H1 (cell line): Measurements from ENCODE around the gene SP5. TPM values are rescaled to one million over a fixed set of nuclear protein-coding genes. Genes with fewer than 3 reads are reported as not detected.

ENCODE experiments used
- CTCF ChIA-PET: fragments of 300-600 bp; sonication (Branson Sonifier 250); formaldehyde crosslinking; loops from one replicate; lab custom pipeline; 2021; ENCODE audit not compliant: partially characterized antibody; lab: Charles Lee
- POLR2A ChIA-PET: fragments of 300-600 bp; sonication (Branson Sonifier 250); formaldehyde crosslinking; loops from one replicate; lab custom pipeline; 2021; ENCODE audit warnings: inconsistent platforms; ENCODE audit not compliant: partially characterized antibody; lab: Charles Lee
- DNase-seq, 2 experiments: peaks; one replicate each; pipeline versions ENCODE4 v3.0.0 to v3.0.0-alpha.2; 2010 to 2022; ENCODE audit warnings: low spot score in 2 of 2, low read depth in 1 of 2, mixed read lengths in 1 of 2
- FAIRE-seq: peaks from 2 replicates; lab custom pipeline; 2011; peaks lifted over from hg19 to GRCh38; lab: Jason Lieb, UNC
- H2AFZ ChIP-seq: 2 replicates; pipeline ENCODE4 v1.8.1; 2012; ENCODE audit warnings: low read length, inconsistent platforms
- H2AK5ac ChIP-seq: 2 replicates; pipeline ENCODE4 v1.6.1; 2013; ENCODE audit warnings: low read depth, low read length
- H2BK120ac ChIP-seq: replicated peaks from 2 replicates; pipeline ENCODE3; 2013; ENCODE audit warnings: low read depth, low read length, inconsistent platforms
- H2BK12ac ChIP-seq: 2 replicates; pipeline ENCODE4 v1.6.1; 2013; ENCODE audit warnings: low read depth, low read length
- H2BK15ac ChIP-seq: 2 replicates; pipeline ENCODE4 v1.6.1; 2013; ENCODE audit warnings: low read length
- H2BK20ac ChIP-seq: 2 replicates; pipeline ENCODE4 v1.6.1; 2013; ENCODE audit warnings: low read length
- H2BK5ac ChIP-seq: 2 replicates; pipeline ENCODE4 v1.6.1; 2013; ENCODE audit warnings: low read depth, low read length
- H3K14ac ChIP-seq: 2 replicates; pipeline ENCODE4 v1.6.1; 2013; ENCODE audit warnings: inconsistent platforms; ENCODE audit not compliant: insufficient read length
- H3K18ac ChIP-seq: 2 replicates; pipeline ENCODE4 v1.6.1; 2013; ENCODE audit warnings: low read length; ENCODE audit errors: extremely low read depth
- H3K23ac ChIP-seq: 2 replicates; pipeline ENCODE4 v1.6.1; 2013; ENCODE audit warnings: inconsistent platforms; ENCODE audit not compliant: insufficient read length
- H3K23me2 ChIP-seq: 2 replicates; pipeline ENCODE4 v1.6.1; 2013; ENCODE audit warnings: low read depth, low read length
- H3K27ac ChIP-seq: 2 replicates; pipeline ENCODE4 v1.6.1; 2011; ENCODE audit warnings: low read depth, low read length, inconsistent platforms
- H3K27me3 ChIP-seq, 4 experiments: replicated peaks in 1 of 4; 1 replicate in 1 of 4; 2 replicates in 3 of 4; pipeline versions ENCODE4 v1.6.1 to v1.8.1; 2011 to 2013; ENCODE audit warnings: low read length in 3 of 4, mild to moderate bottlenecking in 3 of 4, inconsistent platforms in 2 of 4, mixed read lengths in 2 of 4, moderate library complexity in 1 of 4; ENCODE audit not compliant: control insufficient read depth in 3 of 4, insufficient read depth in 3 of 4; ENCODE audit errors: extremely low read depth in 1 of 4
- H3K36me3 ChIP-seq, 4 experiments: 2 replicates each; pipeline versions ENCODE4 v1.6.1 to v1.8.1; 2011 to 2013; ENCODE audit warnings: mild to moderate bottlenecking in 4 of 4, low read length in 3 of 4, moderate library complexity in 2 of 4, control low read depth in 1 of 4, inconsistent platforms in 1 of 4; ENCODE audit not compliant: insufficient read depth in 4 of 4, control insufficient read depth in 2 of 4
- H3K4ac ChIP-seq: replicated peaks from 2 replicates; pipeline ENCODE3; 2013; ENCODE audit warnings: low read length, low read depth, mixed read lengths, inconsistent platforms; ENCODE audit not compliant: insufficient read length
- H3K4me1 ChIP-seq, 4 experiments: replicated peaks in 1 of 4; 1 replicate in 1 of 4; 2 replicates in 3 of 4; pipeline versions ENCODE4 v1.6.1 to v1.8.1; 2011 to 2013; ENCODE audit warnings: low read length in 3 of 4, inconsistent platforms in 2 of 4, mixed read lengths in 1 of 4; ENCODE audit not compliant: insufficient read depth in 4 of 4, control insufficient read depth in 3 of 4
- H3K4me2 ChIP-seq, 2 experiments: 2 replicates each; pipeline versions ENCODE4 v1.6.1 to v1.8.1; 2011 to 2013; ENCODE audit warnings: low read depth in 2 of 2, low read length in 2 of 2, control low read depth in 1 of 2, inconsistent platforms in 1 of 2, mild to moderate bottlenecking in 1 of 2; ENCODE audit not compliant: insufficient read depth in 1 of 2
- H3K4me3 ChIP-seq, 4 experiments: fragments of 200-600, 300-600 bp in 1 of 4; sonication (generic), shearing (Covaris generic), sonication (Bioruptor Twin) in 1 of 4; 2 replicates each; pipeline versions ENCODE4 v1.5.1 to v1.8.1; 2011 to 2016; ENCODE audit warnings: low read length in 4 of 4, low read depth in 3 of 4, control low read depth in 2 of 4, inconsistent platforms in 2 of 4, mild to moderate bottlenecking in 2 of 4, mixed read lengths in 1 of 4, moderate library complexity in 1 of 4; ENCODE audit not compliant: insufficient read depth in 2 of 4; ENCODE audit errors: extremely low read depth in 1 of 4
- H3K56ac ChIP-seq: replicated peaks from 2 replicates; pipeline ENCODE3; 2013; ENCODE audit warnings: low read depth, mild to moderate bottlenecking, mixed read lengths, low read length, inconsistent platforms; ENCODE audit not compliant: insufficient read length
- H3K79me1 ChIP-seq: 2 replicates; pipeline ENCODE4 v1.6.1; 2013; ENCODE audit warnings: low read depth, low read length, control low read depth
- H3K79me2 ChIP-seq, 2 experiments: 2 replicates each; pipeline versions ENCODE4 v1.6.1 to v1.8.1; 2012 to 2013; ENCODE audit warnings: low read length in 2 of 2, mild to moderate bottlenecking in 2 of 2, inconsistent platforms in 1 of 2; ENCODE audit not compliant: insufficient read depth in 2 of 2, control insufficient read depth in 1 of 2
- H3K9ac ChIP-seq, 4 experiments: replicated peaks in 1 of 4; 1 replicate in 1 of 4; 2 replicates in 3 of 4; pipeline versions ENCODE4 v1.6.1 to v1.8.1; 2011 to 2013; ENCODE audit warnings: low read depth in 3 of 4, low read length in 3 of 4, control low read depth in 2 of 4, mild to moderate bottlenecking in 2 of 4, moderate library complexity in 2 of 4, inconsistent platforms in 1 of 4; ENCODE audit errors: extremely low read depth in 1 of 4
- H3K9me3 ChIP-seq, 2 experiments: 2 replicates each; pipeline versions ENCODE4 v1.6.1 to v1.8.1; 2012 to 2013; ENCODE audit warnings: mild to moderate bottlenecking in 2 of 2, moderate library complexity in 2 of 2, control low read depth in 1 of 2, inconsistent platforms in 1 of 2, low read depth in 1 of 2, low read length in 1 of 2, mixed read lengths in 1 of 2; ENCODE audit not compliant: insufficient read depth in 2 of 2
- H4K20me1 ChIP-seq, 2 experiments: replicated peaks in 1 of 2; 2 replicates each; pipeline versions ENCODE3 to v1.8.1; 2011 to 2013; ENCODE audit warnings: inconsistent platforms in 2 of 2, low read length in 2 of 2, mild to moderate bottlenecking in 1 of 2; ENCODE audit not compliant: insufficient read depth in 2 of 2, control insufficient read depth in 1 of 2
- H4K5ac ChIP-seq: 2 replicates; pipeline ENCODE4 v1.6.1; 2013; ENCODE audit warnings: low read length, low read depth, mixed read lengths, inconsistent platforms; ENCODE audit not compliant: insufficient read length
- H4K8ac ChIP-seq: 2 replicates; pipeline ENCODE4 v1.8.0; 2013; ENCODE audit warnings: mild to moderate bottlenecking, moderate library complexity, low read length, inconsistent platforms; ENCODE audit not compliant: insufficient read depth; ENCODE audit errors: extremely low read depth
- H4K91ac ChIP-seq: replicated peaks from 2 replicates; pipeline ENCODE3; 2013; ENCODE audit warnings: low read length, mixed read lengths, inconsistent platforms; ENCODE audit not compliant: insufficient read length
- CBX5 ChIP-seq: fragments of 300-800, 300-1000 bp; sonication (generic); IDR thresholded peaks from 2 replicates; pipeline ENCODE4 v1.7.1; 2016; ENCODE audit warnings: antibody characterized with exemption, low read length, low read depth
- CTBP2 ChIP-seq: IDR thresholded peaks from 2 replicates; pipeline ENCODE4 v1.7.0; 2011; ENCODE audit warnings: borderline replicate concordance, mild to moderate bottlenecking, moderate library complexity, mixed read lengths, low read length; ENCODE audit not compliant: insufficient read depth, insufficient read length
- NRF1 ChIP-seq: IDR thresholded peaks from 2 replicates; pipeline ENCODE4 v1.6.1; 2011; ENCODE audit warnings: mild to moderate bottlenecking, low read depth, low read length, improper control_type of control experiment
- PHF8 ChIP-seq: fragments of 200-600 bp; sonication (generic); conservative IDR thresholded peaks from 2 replicates; pipeline ENCODE4 v1.7.1; 2012; ENCODE audit warnings: low read depth, mild to moderate bottlenecking, inconsistent platforms, low read length, moderate library complexity
- SP1 ChIP-seq: IDR thresholded peaks from 2 replicates; pipeline ENCODE4 v1.6.1; 2011; ENCODE audit warnings: low read depth, low read length
- TCF12 ChIP-seq: IDR thresholded peaks from 2 replicates; pipeline ENCODE4 v1.6.1; 2011; ENCODE audit warnings: low read depth, mild to moderate bottlenecking, low read length
- WGBS, 2 experiments: shearing (Covaris generic) in 1 of 2; methylation state at CpG; one replicate each; pipeline versions ENCODE4 v1.1.6 to v1.1.7; 2013 to 2015; ENCODE audit warnings: low lambda C conversion rate in 2 of 2, mixed read lengths in 2 of 2, inconsistent platforms in 1 of 2, low coverage in 1 of 2, missing lambda C conversion rate in 1 of 2; ENCODE audit not compliant: insufficient replicate concordance in 2 of 2, insufficient coverage in 1 of 2, insufficient read length in 1 of 2; ENCODE audit errors: extremely low coverage in 1 of 2, missing lambda C conversion rate in 1 of 2; 5-methylcytosine and 5-hydroxymethylcytosine counted together
- polyA plus RNA-seq, 7 experiments: library from polyadenylated mRNA; depleted of rRNA in 3 of 7; stranded (reverse) in 5 of 7; unstranded in 2 of 7; fragments of >200 nt in 5 of 7; fragments of 200-250 nt in 2 of 7; gene quantifications; 1 replicate in 5 of 7; 2 replicates in 1 of 7; 4 replicates in 1 of 7; pipeline versions ENCODE4 v1.2.1 to v1.2.3, GENCODE V29; 2011 to 2013; ENCODE audit warnings: missing spikeins in 2 of 7, mixed read lengths in 2 of 7
- total RNA-seq: library from RNA; stranded (reverse); fragmentation: NEBNext Ultra II Directional; extraction: Animal tissue kit (Norgen Biotek cat#: 25700); gene quantifications from 2 replicates; pipeline ENCODE4 v1.2.1, GENCODE V29; 2021
- TF ChIP-seq, protein P1 (sequence below): IDR thresholded peaks from 2 replicates; pipeline ENCODE4 v1.6.1; 2011; ENCODE audit warnings: low read length, improper control_type of control experiment
- TF ChIP-seq, protein P2 (sequence below): IDR thresholded peaks from 2 replicates; pipeline ENCODE4 v1.6.1; 2012; ENCODE audit warnings: low read length, inconsistent platforms
- TF ChIP-seq, protein P3 (sequence below), 3 experiments: IDR thresholded peaks; 1 replicate in 2 of 3; 2 replicates in 1 of 3; pipeline versions ENCODE4 v1.5.1 to v1.6.1; 2011; ENCODE audit warnings: low read length in 3 of 3, mild to moderate bottlenecking in 3 of 3, inconsistent platforms in 2 of 3, low read depth in 1 of 3, moderate library complexity in 1 of 3; ENCODE audit not compliant: insufficient read depth in 1 of 3; ENCODE audit errors: control extremely low read depth in 1 of 3

SP5 gene
- total and polyA plus RNA-seq, 2 of the 8 experiments (the other 6 are each of a cell fraction or from before 2014, with no cell fraction given) = 0.17 TPM; not detected in 1

DNA sequence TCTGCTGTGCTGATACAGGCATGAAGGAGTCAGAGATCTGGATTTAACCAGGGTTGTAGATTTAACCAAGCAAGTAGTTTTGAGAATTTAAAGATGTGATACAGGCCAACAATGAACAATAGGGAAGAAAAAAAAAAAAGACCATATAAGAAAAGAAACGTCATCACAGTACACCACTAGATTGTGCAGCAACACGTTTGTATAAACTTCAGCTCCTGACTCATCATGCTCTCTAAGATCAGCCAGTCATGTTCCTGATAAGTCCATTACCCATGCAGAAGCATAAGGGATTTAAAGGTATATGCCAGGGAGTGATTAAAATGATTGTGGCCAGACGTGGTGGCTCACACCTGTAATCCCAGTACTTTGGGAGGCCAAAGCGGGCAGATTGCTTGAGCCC lies 32.8 kb downstream of the SP5 start:
- DNase-seq (no peak), FAIRE-seq (no peak)
- H4K91ac ChIP-seq = no peak overlapping the region
- H4K8ac ChIP-seq = no peak overlapping the region
- 77% methylated on average over 3 of the region's 4 CpGs; no CpG with 5 or more reads in 1 of the 2 experiments for WGBS, 2 experiments
- no peak overlapping the region for H2BK15ac ChIP-seq
- H4K20me1 ChIP-seq = no peaks in the 10 kb centered on the region
- H3K27ac ChIP-seq = no peak overlapping the region
- H2BK5ac ChIP-seq = no peak overlapping the region
- H2BK20ac ChIP-seq = no peak overlapping the region
- ChIA-PET CTCF (interaction anchor here (1.0 to 1.1 kb wide), 2 partner anchors 27 to 125 kb away, joined by 3 read pairs; no protein-coding TSS in a partner anchor), POLR2A (no interaction called here)
- H4K5ac ChIP-seq = no peak overlapping the region
- no peak overlapping the region for H3K18ac ChIP-seq
- H3K36me3 ChIP-seq = no peaks in the 10 kb centered on the region
- H3K4me3 ChIP-seq = no peak overlapping the region
- no peaks in the 10 kb centered on the region for H3K4me1 ChIP-seq
- H2BK120ac ChIP-seq = no peak overlapping the region
- H3K23ac ChIP-seq = no peak overlapping the region
- no peaks in the 10 kb centered on the region for H3K79me2 ChIP-seq
- no peak overlapping the region for H2AK5ac ChIP-seq
- H2BK12ac ChIP-seq = no peak overlapping the region
- no peak overlapping the region for H3K14ac ChIP-seq
- no peaks in the 10 kb centered on the region for H3K79me1 ChIP-seq
- no peak overlapping the region for H3K9ac ChIP-seq
- H3K56ac ChIP-seq = no peak overlapping the region
- H3K23me2 ChIP-seq = no peaks in the 10 kb centered on the region
- no peak overlapping the region for H2AFZ ChIP-seq
- no peak overlapping the region for H3K4ac ChIP-seq
- H3K4me2 ChIP-seq = no peak overlapping the region
- H3K9me3 ChIP-seq = no peaks in the 10 kb centered on the region
- H3K27me3 ChIP-seq = no peaks in the 10 kb centered on the region
- no peak for TF ChIP-seq SP1
- no peak for TF ChIP-seq PHF8
- TF ChIP-seq CTBP2 = no peak
- no peak for TF ChIP-seq CBX5
- TF ChIP-seq, protein P1, sequence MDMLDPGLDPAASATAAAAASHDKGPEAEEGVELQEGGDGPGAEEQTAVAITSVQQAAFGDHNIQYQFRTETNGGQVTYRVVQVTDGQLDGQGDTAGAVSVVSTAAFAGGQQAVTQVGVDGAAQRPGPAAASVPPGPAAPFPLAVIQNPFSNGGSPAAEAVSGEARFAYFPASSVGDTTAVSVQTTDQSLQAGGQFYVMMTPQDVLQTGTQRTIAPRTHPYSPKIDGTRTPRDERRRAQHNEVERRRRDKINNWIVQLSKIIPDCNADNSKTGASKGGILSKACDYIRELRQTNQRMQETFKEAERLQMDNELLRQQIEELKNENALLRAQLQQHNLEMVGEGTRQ = no peak
- TF ChIP-seq, protein P2, sequence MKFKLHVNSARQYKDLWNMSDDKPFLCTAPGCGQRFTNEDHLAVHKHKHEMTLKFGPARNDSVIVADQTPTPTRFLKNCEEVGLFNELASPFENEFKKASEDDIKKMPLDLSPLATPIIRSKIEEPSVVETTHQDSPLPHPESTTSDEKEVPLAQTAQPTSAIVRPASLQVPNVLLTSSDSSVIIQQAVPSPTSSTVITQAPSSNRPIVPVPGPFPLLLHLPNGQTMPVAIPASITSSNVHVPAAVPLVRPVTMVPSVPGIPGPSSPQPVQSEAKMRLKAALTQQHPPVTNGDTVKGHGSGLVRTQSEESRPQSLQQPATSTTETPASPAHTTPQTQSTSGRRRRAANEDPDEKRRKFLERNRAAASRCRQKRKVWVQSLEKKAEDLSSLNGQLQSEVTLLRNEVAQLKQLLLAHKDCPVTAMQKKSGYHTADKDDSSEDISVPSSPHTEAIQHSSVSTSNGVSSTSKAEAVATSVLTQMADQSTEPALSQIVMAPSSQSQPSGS = no peak
- TF ChIP-seq NRF1 = no peak
- TF ChIP-seq TCF12 = no peak
- TF ChIP-seq, protein P3, sequence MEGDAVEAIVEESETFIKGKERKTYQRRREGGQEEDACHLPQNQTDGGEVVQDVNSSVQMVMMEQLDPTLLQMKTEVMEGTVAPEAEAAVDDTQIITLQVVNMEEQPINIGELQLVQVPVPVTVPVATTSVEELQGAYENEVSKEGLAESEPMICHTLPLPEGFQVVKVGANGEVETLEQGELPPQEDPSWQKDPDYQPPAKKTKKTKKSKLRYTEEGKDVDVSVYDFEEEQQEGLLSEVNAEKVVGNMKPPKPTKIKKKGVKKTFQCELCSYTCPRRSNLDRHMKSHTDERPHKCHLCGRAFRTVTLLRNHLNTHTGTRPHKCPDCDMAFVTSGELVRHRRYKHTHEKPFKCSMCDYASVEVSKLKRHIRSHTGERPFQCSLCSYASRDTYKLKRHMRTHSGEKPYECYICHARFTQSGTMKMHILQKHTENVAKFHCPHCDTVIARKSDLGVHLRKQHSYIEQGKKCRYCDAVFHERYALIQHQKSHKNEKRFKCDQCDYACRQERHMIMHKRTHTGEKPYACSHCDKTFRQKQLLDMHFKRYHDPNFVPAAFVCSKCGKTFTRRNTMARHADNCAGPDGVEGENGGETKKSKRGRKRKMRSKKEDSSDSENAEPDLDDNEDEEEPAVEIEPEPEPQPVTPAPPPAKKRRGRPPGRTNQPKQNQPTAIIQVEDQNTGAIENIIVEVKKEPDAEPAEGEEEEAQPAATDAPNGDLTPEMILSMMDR (IDR thresholded peaks at IDR 0.05; ENCODE audit: control extremely low read depth in 1 of 3, insufficient read depth in 1 of 3, low read depth in 1 of 3, low read length in 3 of 3) = no peak
